ENCODE results near the gene ZNF774. TPM values are rescaled to one million over a fixed set of nuclear protein-coding genes. Genes with fewer than 3 reads are reported as not detected.

Gene ZNF774
- total and polyA plus RNA-seq, 8 donors: 0.58 to 7.1 (median 2.3) TPM

DNA sequence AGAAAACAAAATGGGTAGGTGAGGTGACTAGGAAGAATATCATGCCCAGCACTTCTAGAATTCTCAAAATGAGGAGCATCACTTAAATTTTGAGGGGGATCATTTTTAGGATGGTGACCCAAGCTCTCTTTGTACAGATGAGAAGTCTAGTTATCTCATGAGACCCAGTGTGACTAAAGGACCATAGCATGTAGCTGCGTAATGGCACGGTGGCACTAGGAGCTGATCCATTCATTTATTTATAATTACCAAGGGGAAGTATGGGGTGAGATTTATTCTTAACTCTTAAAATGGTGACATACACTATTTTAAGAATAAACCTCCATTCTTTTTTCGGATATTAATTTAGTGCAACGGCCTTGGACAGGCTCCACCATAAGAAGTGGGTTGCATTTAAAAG, 44.2 kb downstream of the ZNF774 start:
- intact Hi-C loops (cut with DNase I; ENCODE audit: low total_unique reads): no loop called here
- DNase-seq: no peak
- peak overlapping the region in 1 of 5 donors; percentile 61 for H3K27ac ChIP-seq

DNA sequence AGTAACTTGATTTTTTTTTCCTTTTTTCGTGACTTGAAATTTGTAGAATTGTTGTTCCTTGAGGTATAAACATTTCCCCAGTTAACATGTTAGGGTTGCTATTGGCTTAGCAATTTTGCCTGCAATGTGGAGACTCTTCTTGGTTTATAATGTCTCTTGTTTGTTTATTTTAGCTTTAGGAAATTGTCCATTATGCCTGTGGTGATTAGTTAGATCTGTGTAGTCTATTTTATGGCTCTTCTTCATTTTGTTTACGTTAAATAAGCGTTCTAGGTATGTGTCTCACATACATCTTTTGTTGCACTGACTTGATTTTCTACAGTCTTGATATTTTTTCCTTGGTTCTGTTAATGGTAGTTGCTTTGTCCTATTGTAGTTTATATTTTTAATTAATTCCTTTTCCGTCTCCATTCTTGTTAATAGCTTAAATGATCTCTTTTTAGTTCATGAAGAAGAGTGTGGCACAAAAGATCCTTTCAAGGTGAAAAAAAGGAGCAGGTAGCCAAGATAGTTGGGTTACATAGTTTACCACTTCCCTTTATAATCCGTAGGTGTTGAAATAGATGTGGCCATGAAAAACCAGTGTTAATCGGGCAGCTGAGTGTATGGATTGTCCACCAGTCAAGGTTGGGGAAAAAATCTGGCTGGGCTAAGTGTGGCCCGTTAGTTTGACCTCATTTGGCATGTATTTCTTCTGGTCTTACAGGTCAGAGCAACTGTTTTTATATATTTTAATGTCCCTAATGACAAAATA, 48.1 kb downstream of the ZNF774 start:
- intact Hi-C loops (cut with DNase I; ENCODE audit: low total_unique reads): no loop called here
- 46 to 54% (median 51%) methylated on average over 7 of the region's 7 CpGs for WGBS, 5 donors
- peaks cover 46 to 100% (median 75%) of the 10 kb centered on the region in 4 donors for H3K4me1 ChIP-seq

More for the DNA sequence above, 44.2 kb downstream of the ZNF774 start:
- TF ChIP-seq EP300 (IDR thresholded peaks at IDR 0.05): no peak
- no peak for TF ChIP-seq POLR2AphosphoS5 (IDR thresholded peaks at IDR 0.05)
- TF ChIP-seq, protein P1, sequence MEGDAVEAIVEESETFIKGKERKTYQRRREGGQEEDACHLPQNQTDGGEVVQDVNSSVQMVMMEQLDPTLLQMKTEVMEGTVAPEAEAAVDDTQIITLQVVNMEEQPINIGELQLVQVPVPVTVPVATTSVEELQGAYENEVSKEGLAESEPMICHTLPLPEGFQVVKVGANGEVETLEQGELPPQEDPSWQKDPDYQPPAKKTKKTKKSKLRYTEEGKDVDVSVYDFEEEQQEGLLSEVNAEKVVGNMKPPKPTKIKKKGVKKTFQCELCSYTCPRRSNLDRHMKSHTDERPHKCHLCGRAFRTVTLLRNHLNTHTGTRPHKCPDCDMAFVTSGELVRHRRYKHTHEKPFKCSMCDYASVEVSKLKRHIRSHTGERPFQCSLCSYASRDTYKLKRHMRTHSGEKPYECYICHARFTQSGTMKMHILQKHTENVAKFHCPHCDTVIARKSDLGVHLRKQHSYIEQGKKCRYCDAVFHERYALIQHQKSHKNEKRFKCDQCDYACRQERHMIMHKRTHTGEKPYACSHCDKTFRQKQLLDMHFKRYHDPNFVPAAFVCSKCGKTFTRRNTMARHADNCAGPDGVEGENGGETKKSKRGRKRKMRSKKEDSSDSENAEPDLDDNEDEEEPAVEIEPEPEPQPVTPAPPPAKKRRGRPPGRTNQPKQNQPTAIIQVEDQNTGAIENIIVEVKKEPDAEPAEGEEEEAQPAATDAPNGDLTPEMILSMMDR (IDR thresholded peaks at IDR 0.05): no peak
- TF ChIP-seq POLR2A (IDR thresholded peaks at IDR 0.05): no peak
- Histone ChIP-seq H3K4me3 (no peak overlapping the region), H3K36me3 (peaks cover 3 to 18% (median 10%) of the 10 kb centered on the region in 4 donors), H3K27me3 (no peaks in the 10 kb centered on the region), H3K9me3 (no peaks in the 10 kb centered on the region), H3K4me1 (peaks cover 32 to 100% (median 73%) of the 10 kb centered on the region in 4 donors)
- 81 to 91% (median 86%) methylated on average over 4 of the region's 4 CpGs for WGBS, 5 donors

GRCh38 chr15:90400759-90401314, 48.8 kb downstream of the ZNF774 start:
- WGBS, 5 donors: 2 to 8% (median 7%) methylated on average over 7 of the region's 7 CpGs
- peak; percentile 68 to 96 for DNase-seq
- no peaks in the 10 kb centered on the region for H3K9me3 ChIP-seq
- H3K4me1 ChIP-seq: peaks cover 48 to 100% (median 76%) of the 10 kb centered on the region in 4 donors
- H3K4me3 ChIP-seq: peak overlapping the region in 3 of 4 donors; percentile 1 to 12 (median 10)
- H3K36me3 ChIP-seq: no peaks in the 10 kb centered on the region
- no peak for TF ChIP-seq EP300 (IDR thresholded peaks at IDR 0.05)
- TF ChIP-seq POLR2AphosphoS5 (IDR thresholded peaks at IDR 0.05): peak; percentile 70 to 85 (median 77)
- intact Hi-C loops (cut with DNase I; ENCODE audit: low total_unique reads): no loop called here
- no peaks in the 10 kb centered on the region for H3K27me3 ChIP-seq
- peak overlapping the region; percentile 82 to 94 (median 91) for H3K27ac ChIP-seq

More for the DNA sequence above, 48.1 kb downstream of the ZNF774 start:
- DNase-seq: peak in 1 of 2 donors; percentile 35
- Histone ChIP-seq H3K27ac (peak overlapping the region; percentile 82 to 94 (median 91)), H3K9me3 (no peaks in the 10 kb centered on the region), H3K4me3 (peak overlapping the region in 2 of 4 donors; percentile 10 to 12), H3K27me3 (no peaks in the 10 kb centered on the region), H3K36me3 (no peaks in the 10 kb centered on the region)
- no peak for TF ChIP-seq EP300 (IDR thresholded peaks at IDR 0.05)
- TF ChIP-seq, protein P1 (IDR thresholded peaks at IDR 0.05): no peak
- no peak for TF ChIP-seq POLR2AphosphoS5 (IDR thresholded peaks at IDR 0.05)
- TF ChIP-seq POLR2A (IDR thresholded peaks at IDR 0.05): no peak

GRCh38 chr15:90401495-90401894, 49.4 kb downstream of the ZNF774 start:
- H3K4me1 ChIP-seq: peaks cover 52 to 100% (median 77%) of the 10 kb centered on the region in 4 donors
- TF ChIP-seq EP300 (IDR thresholded peaks at IDR 0.05): no peak
- TF ChIP-seq, protein P1 (IDR thresholded peaks at IDR 0.05): no peak
- no peak for TF ChIP-seq POLR2A (IDR thresholded peaks at IDR 0.05)
- no peak for TF ChIP-seq POLR2AphosphoS5 (IDR thresholded peaks at IDR 0.05)
- intact Hi-C loops (cut with DNase I; ENCODE audit: low total_unique reads): no loop called here
- H3K36me3 ChIP-seq: no peaks in the 10 kb centered on the region
- H3K4me3 ChIP-seq: no peak overlapping the region
- no peaks in the 10 kb centered on the region for H3K27me3 ChIP-seq
- H3K9me3 ChIP-seq: no peaks in the 10 kb centered on the region
- peak overlapping the region in 4 of 5 donors; percentile 82 to 93 (median 90) for H3K27ac ChIP-seq
- WGBS, 5 donors: 0 to 10% (median 6%) methylated on average over 1 of the region's 1 CpG
- DNase-seq: peak in 1 of 2 donors; percentile 54
